Prostate gland (tissue), 2 donors: ENCODE data around the gene ACCSL. TPM values are rescaled to one million over a fixed set of nuclear protein-coding genes. Genes with fewer than 3 reads are reported as not detected.

Experiments
- DNase-seq: peaks from one replicate; pipeline ENCODE4 v3.0.0-alpha.2; 2019; ENCODE audit warnings: low spot score
- H3K27ac ChIP-seq, 2 donors: fragments of 200-600 bp; sonication (generic); 2 replicates each; pipeline ENCODE4 v1.5.1; 2017 to 2019
- H3K27me3 ChIP-seq: fragments of 200-600 bp; sonication (generic); replicated peaks from 2 replicates; pipeline ENCODE4 v1.5.1; 2019; ENCODE audit not compliant: insufficient read depth
- H3K36me3 ChIP-seq, 2 donors: fragments of 200-600 bp; sonication (generic); 1 replicate in 1 of 2; 2 replicates in 1 of 2; pipeline versions ENCODE4 v1.5.1 to v1.8.1; 2017 to 2019
- H3K4me1 ChIP-seq: fragments of 200-600 bp; sonication (generic); replicated peaks from 2 replicates; pipeline ENCODE4 v1.5.1; 2019
- H3K4me3 ChIP-seq, 2 donors: fragments of 200-600 bp; sonication (generic); 2 replicates each; pipeline ENCODE4 v1.5.1; 2017 to 2019
- H3K9me3 ChIP-seq: fragments of 200-600 bp; sonication (generic); 2 replicates; pipeline ENCODE4 v1.5.1; 2017
- POLR2A ChIP-seq: fragments of 450-650 bp; IDR thresholded peaks from one replicate; pipeline ENCODE4 v1.6.1; 2016; ENCODE audit warnings: antibody characterized with exemption, mild to moderate bottlenecking
- POLR2AphosphoS5 ChIP-seq: sonication (generic); formaldehyde crosslinking; IDR thresholded peaks from one replicate; pipeline ENCODE4 v1.6.1; 2017; ENCODE audit warnings: antibody characterized with exemption
- WGBS: methylation state at CpG from one replicate; pipeline ENCODE4 v1.1.5; 2018; 5-methylcytosine and 5-hydroxymethylcytosine counted together
- intact Hi-C: fragments of 100-400 bp; cut with DNase I; formaldehyde crosslinking; loops from one replicate; pipeline ENCODE4 v1.14.2; 2022
- total RNA-seq, 2 donors: library from RNA; depleted of rRNA; stranded (reverse); fragments of >200 nt; gene quantifications; one replicate each; pipeline ENCODE4 v1.1.0, GENCODE V29; 2016
- TF ChIP-seq, protein P1 (sequence below), 4 experiments: fragments of 200-600 bp in 2 of 4; fragments of 450-650 bp in 2 of 4; sonication (generic) in 2 of 4; IDR thresholded peaks; 1 replicate in 3 of 4; 2 replicates in 1 of 4; pipeline ENCODE4 v1.5.1; 2016 to 2019; ENCODE audit warnings: antibody characterized with exemption in 4 of 4, mild to moderate bottlenecking in 2 of 4, moderate library complexity in 2 of 4

Gene ACCSL
- not detected for total RNA-seq

DNA sequence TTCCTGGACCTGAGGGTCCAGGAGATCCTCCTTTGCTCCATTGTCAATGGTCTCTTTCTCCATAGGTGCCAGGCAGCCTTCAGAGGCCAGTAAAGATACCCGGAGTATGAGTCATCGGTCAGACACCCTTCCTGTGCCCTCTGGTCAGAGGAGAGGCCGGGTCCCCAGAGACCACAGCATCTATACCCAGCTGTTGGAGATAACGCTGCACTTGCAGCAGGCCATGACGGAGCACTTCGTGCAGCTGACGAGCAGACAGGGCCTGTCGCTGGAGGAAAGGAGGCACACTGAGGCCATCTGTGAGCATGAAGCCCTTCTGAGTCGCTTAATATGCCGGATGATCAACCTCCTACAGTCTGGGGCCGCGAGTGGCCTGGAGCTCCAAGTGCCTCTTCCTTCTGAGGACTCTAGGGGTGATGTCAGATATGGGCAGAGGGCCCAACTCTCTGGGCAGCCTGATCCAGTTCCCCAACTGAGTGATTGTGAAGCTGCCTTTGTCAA lies at the start of gene ACCSL:
ACCSL (plus strand) TSS at position 51 of the 501 bp plus-strand sequence; CDS start at position 107, 56 bp downstream.
- H3K36me3 ChIP-seq = no peaks in the 10 kb centered on the region
- no peak for DNase-seq

DNA sequence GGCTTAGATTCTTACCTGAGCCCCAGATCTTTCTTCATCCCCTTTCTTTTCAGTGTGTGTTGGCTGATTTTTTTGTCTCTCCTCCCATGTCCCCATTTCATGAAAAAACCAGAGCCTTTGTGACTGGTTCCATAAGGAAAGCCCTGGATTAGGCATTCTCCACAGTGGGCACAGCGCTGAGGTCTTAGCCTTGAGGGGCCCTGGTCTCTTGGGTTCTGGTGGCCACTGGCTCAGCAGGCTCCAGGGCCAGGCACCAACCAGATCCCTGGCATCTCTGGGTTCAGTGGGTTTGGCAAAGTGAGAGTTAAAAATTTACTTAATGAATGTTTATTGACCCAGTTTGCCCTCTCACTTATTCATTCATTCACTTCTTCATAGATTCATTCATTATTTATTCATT lies 49.5 kb upstream of the ACCSL start:
- DNase-seq = no peak
- WGBS = 100% methylated on average over 1 of the region's 1 CpG
- TF ChIP-seq POLR2A = no peak
- TF ChIP-seq POLR2AphosphoS5 = no peak
- TF ChIP-seq, protein P1, sequence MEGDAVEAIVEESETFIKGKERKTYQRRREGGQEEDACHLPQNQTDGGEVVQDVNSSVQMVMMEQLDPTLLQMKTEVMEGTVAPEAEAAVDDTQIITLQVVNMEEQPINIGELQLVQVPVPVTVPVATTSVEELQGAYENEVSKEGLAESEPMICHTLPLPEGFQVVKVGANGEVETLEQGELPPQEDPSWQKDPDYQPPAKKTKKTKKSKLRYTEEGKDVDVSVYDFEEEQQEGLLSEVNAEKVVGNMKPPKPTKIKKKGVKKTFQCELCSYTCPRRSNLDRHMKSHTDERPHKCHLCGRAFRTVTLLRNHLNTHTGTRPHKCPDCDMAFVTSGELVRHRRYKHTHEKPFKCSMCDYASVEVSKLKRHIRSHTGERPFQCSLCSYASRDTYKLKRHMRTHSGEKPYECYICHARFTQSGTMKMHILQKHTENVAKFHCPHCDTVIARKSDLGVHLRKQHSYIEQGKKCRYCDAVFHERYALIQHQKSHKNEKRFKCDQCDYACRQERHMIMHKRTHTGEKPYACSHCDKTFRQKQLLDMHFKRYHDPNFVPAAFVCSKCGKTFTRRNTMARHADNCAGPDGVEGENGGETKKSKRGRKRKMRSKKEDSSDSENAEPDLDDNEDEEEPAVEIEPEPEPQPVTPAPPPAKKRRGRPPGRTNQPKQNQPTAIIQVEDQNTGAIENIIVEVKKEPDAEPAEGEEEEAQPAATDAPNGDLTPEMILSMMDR (IDR thresholded peaks at IDR 0.05) = no peak

More for the DNA sequence above, at the start of gene ACCSL:
- Histone ChIP-seq H3K4me1 (no peaks in the 10 kb centered on the region), H3K27me3 (no peaks in the 10 kb centered on the region), H3K27ac (no peak within 1 kb of the TSS), H3K9me3 (no peaks in the 10 kb centered on the region), H3K4me3 (no peak within 1 kb of the TSS)
- TF ChIP-seq POLR2A (no peak), POLR2AphosphoS5 (no peak)
- TF ChIP-seq, protein P1 (IDR thresholded peaks at IDR 0.05) = no peak
- intact Hi-C loops = no loop called here
- 87% methylated on average over 12 of the region's 12 CpGs for WGBS

DNA sequence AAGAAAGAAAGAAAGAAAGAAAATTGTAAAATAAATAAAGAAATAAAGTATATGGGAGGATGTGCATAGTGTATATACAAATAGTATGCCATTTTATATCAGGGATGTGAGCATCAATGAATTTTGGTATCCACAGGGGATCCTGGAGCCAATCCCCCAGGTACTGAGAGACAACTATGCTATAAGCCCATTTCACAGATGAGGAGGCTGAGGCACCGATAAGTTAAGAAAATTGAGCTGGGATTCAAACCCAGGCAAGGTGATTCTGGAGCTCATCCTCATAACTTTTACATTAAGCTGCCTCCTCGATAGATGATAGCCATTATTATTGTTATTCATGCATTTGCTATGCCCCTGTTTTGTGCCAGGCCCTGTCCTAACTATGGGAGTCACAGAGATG lies 47.0 kb upstream of the ACCSL start:
- DNase-seq = no peak
- 55% methylated on average over 2 of the region's 2 CpGs for WGBS
- TF ChIP-seq, protein P1 (IDR thresholded peaks at IDR 0.05) = no peak
- no peak for TF ChIP-seq POLR2AphosphoS5
- TF ChIP-seq POLR2A = no peak
- Histone ChIP-seq H3K9me3 (no peaks in the 10 kb centered on the region), H3K36me3 (no peaks in the 10 kb centered on the region), H3K4me1 (no peaks in the 10 kb centered on the region), H3K27me3 (no peaks in the 10 kb centered on the region), H3K4me3 (no peak overlapping the region), H3K27ac (no peak overlapping the region)
- intact Hi-C loops = no loop called here

More for the DNA sequence above, 49.5 kb upstream of the ACCSL start:
- H3K9me3 ChIP-seq = no peaks in the 10 kb centered on the region
- H3K27ac ChIP-seq = no peak overlapping the region
- no peak overlapping the region for H3K4me3 ChIP-seq
- no peaks in the 10 kb centered on the region for H3K27me3 ChIP-seq
- H3K36me3 ChIP-seq = no peaks in the 10 kb centered on the region
- intact Hi-C loops = no loop called here
- no peaks in the 10 kb centered on the region for H3K4me1 ChIP-seq

DNA sequence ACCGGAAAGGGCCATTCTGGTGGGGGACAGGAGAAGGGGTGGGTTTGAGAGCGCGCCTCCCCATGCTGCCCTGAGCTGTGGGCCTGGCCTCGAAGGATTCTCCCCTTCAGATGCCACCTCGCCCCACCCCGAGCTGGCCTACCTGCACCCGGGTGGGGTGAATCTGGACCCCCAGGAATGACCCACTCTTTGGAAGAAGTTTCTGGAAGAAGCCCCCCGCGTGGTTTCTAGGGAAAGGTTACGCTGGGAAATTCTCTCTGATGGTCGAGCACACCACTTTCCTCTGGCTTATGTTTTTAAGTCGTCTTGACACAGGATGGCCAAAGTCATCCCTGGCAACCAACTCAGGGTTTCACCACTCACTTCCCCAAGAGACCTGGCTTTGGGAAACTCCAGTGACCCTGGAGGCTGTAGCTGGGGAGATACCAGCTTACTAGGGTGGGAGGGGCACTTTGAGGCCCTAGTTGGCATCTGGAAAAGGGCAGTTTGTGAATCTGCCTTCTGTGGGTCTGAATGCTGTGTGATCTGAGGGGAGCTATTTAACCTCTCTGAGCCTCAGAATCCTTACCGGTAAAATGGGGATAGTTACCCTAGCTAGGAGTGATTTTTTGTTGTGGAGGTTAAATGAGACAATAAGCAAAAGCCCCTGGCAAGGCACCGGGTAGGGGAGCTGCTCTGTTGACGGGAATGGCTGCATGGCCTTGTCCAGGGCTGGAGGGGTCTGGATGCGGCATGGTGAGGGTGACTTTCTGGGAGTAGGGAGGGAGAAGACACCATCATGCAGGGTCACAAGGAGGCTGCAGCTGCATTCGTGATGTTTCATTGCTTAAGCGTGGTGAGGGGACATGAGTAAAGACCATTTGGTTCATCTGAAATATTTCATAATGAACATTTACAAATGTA lies 45.3 kb upstream of the ACCSL start:
- H3K4me1 ChIP-seq = no peaks in the 10 kb centered on the region
- DNase-seq = no peak
- WGBS = 82% methylated on average over 18 of the region's 18 CpGs
- H3K27ac ChIP-seq = no peak overlapping the region
- no peak overlapping the region for H3K4me3 ChIP-seq
- intact Hi-C loops = no loop called here
- no peaks in the 10 kb centered on the region for H3K36me3 ChIP-seq
- H3K9me3 ChIP-seq = no peaks in the 10 kb centered on the region
- no peak for TF ChIP-seq POLR2AphosphoS5
- no peak for TF ChIP-seq POLR2A
- TF ChIP-seq, protein P1 (IDR thresholded peaks at IDR 0.05) = no peak
- H3K27me3 ChIP-seq = no peaks in the 10 kb centered on the region
